Neural cell (in vitro differentiated cells): ENCODE results near the gene RASL11A. TPM values are rescaled to one million over a fixed set of nuclear protein-coding genes. Genes with fewer than 3 reads are reported as not detected.
"Not testable (repeated sequence)": the region's sequence is repeated elsewhere in the genome, so short reads cannot be mapped to it uniquely, and the experiment has no call there.

Experiments
- H2AFZ ChIP-seq: fragments of 200-600, 300-800 bp; sonication (generic), shearing (Covaris generic); 2 replicates; pipeline ENCODE4 v1.6.0; 2014; ENCODE audit warnings: low read depth, mild to moderate bottlenecking, antibody characterized with exemption, low read length, moderate library complexity
- H3F3A ChIP-seq: fragments of 200-600 bp; shearing (Covaris generic); 2 replicates; pipeline ENCODE4 v1.6.1; 2016; ENCODE audit warnings: mild to moderate bottlenecking, moderate library complexity, mixed read lengths, antibody characterized with exemption, low read length; ENCODE audit not compliant: insufficient read depth, poor library complexity, severe bottlenecking
- H3K27ac ChIP-seq: fragments of 200-600, 300-800 bp; sonication (generic), shearing (Covaris generic); 2 replicates; pipeline ENCODE4 v1.5.1; 2014; ENCODE audit warnings: mild to moderate bottlenecking, low read length, moderate library complexity
- H3K27me3 ChIP-seq: fragments of 300-800, 200-600 bp; sonication (generic), shearing (Covaris generic); 2 replicates; pipeline ENCODE4 v1.6.0; 2014; ENCODE audit warnings: mild to moderate bottlenecking, low read depth, low read length, moderate library complexity; ENCODE audit not compliant: insufficient read depth
- H3K36me3 ChIP-seq: fragments of 300-800, 200-600 bp; sonication (generic), shearing (Covaris generic); 2 replicates; pipeline ENCODE4 v1.5.1; 2014; ENCODE audit warnings: mild to moderate bottlenecking, antibody characterized with exemption, low read length, moderate library complexity; ENCODE audit not compliant: insufficient read depth
- H3K4me2 ChIP-seq: fragments of 300-800, 200-600 bp; sonication (generic), shearing (Covaris generic); 2 replicates; pipeline ENCODE4 v1.6.0; 2014; ENCODE audit warnings: mild to moderate bottlenecking, low read length
- H3K4me3 ChIP-seq: fragments of 300-800, 200-600 bp; sonication (generic), shearing (Covaris generic); 2 replicates; pipeline ENCODE4 v1.5.1; 2014; ENCODE audit warnings: mild to moderate bottlenecking, low read length, moderate library complexity
- H3K79me2 ChIP-seq: fragments of 200-600 bp; shearing (Covaris generic); replicated peaks from 2 replicates; pipeline ENCODE4 v1.6.0; 2014; ENCODE audit warnings: mild to moderate bottlenecking, low read length, moderate library complexity; ENCODE audit not compliant: insufficient read depth
- H3K9ac ChIP-seq: fragments of 300-800, 200-600 bp; sonication (generic), shearing (Covaris generic); 2 replicates; pipeline ENCODE4 v1.6.1; 2016; ENCODE audit warnings: mild to moderate bottlenecking, low read length, mixed read lengths
- H3K9me2 ChIP-seq: fragments of 200-600 bp; shearing (Covaris generic); 2 replicates; pipeline ENCODE4 v1.6.1; 2016; ENCODE audit warnings: mild to moderate bottlenecking, low read length, mixed read lengths; ENCODE audit not compliant: insufficient read depth
- H3K9me3 ChIP-seq: fragments of 200-600, 300-800 bp; sonication (generic), shearing (Covaris generic); 2 replicates; pipeline ENCODE4 v1.6.1; 2016; ENCODE audit warnings: mild to moderate bottlenecking, mixed run types, low read length, moderate library complexity, mixed read lengths
- H4K20me1 ChIP-seq: fragments of 200-600 bp; shearing (Covaris generic); 2 replicates; pipeline ENCODE4 v1.6.1; 2016; ENCODE audit warnings: mild to moderate bottlenecking, mixed run types; ENCODE audit not compliant: insufficient read depth
- EP300 ChIP-seq: fragments of 450-650 bp; conservative IDR thresholded peaks from 2 replicates; pipeline ENCODE4 v1.6.1; 2014; ENCODE audit warnings: antibody characterized with exemption, mild to moderate bottlenecking, moderate library complexity; ENCODE audit not compliant: poor library complexity, severe bottlenecking
- EZH2 ChIP-seq: fragments of 200-600, 300-800 bp; shearing (Covaris generic), sonication (generic); IDR thresholded peaks from 2 replicates; pipeline ENCODE4 v1.6.1; 2014; ENCODE audit warnings: antibody characterized with exemption, low read length, borderline replicate concordance, mild to moderate bottlenecking; ENCODE audit not compliant: insufficient read depth, poor library complexity, severe bottlenecking
- MXI1 ChIP-seq: fragments of 450-650 bp; conservative IDR thresholded peaks from 2 replicates; pipeline ENCODE4 v1.6.1; 2014; ENCODE audit warnings: antibody characterized with exemption, mild to moderate bottlenecking; ENCODE audit not compliant: poor library complexity, severe bottlenecking
- POLR2AphosphoS5 ChIP-seq: IDR thresholded peaks from 2 replicates; pipeline ENCODE4 v1.6.1; 2012
- RAD21 ChIP-seq: fragments of 450-650 bp; conservative IDR thresholded peaks from 2 replicates; pipeline ENCODE4 v1.6.1; 2014; ENCODE audit warnings: antibody characterized with exemption, mild to moderate bottlenecking, moderate library complexity
- SMC3 ChIP-seq: fragments of 450-650 bp; conservative IDR thresholded peaks from 2 replicates; pipeline ENCODE4 v1.6.1; 2014; ENCODE audit warnings: antibody characterized with exemption, mild to moderate bottlenecking, moderate library complexity; ENCODE audit not compliant: poor library complexity
- TAF1 ChIP-seq: IDR thresholded peaks from 2 replicates; pipeline ENCODE4 v1.6.1; 2012; ENCODE audit warnings: low read depth
- polyA plus RNA-seq: library from polyadenylated mRNA; depleted of rRNA; stranded (reverse); fragments of >200 nt; gene quantifications from 2 replicates; pipeline ENCODE4 v1.2.3, GENCODE V29; 2014
- TF ChIP-seq, protein P1 (sequence below): IDR thresholded peaks from 2 replicates; pipeline ENCODE4 v1.6.1; 2012; ENCODE audit warnings: borderline replicate concordance
- TF ChIP-seq, protein P2 (sequence below): fragments of 450-650 bp; IDR thresholded peaks from 2 replicates; pipeline ENCODE4 v1.5.1; 2014; ENCODE audit warnings: antibody characterized with exemption, mild to moderate bottlenecking, moderate library complexity; ENCODE audit not compliant: poor library complexity, severe bottlenecking

RASL11A gene
- polyA plus RNA-seq, 1 donor from 2014 or later: 1.7 TPM

DNA sequence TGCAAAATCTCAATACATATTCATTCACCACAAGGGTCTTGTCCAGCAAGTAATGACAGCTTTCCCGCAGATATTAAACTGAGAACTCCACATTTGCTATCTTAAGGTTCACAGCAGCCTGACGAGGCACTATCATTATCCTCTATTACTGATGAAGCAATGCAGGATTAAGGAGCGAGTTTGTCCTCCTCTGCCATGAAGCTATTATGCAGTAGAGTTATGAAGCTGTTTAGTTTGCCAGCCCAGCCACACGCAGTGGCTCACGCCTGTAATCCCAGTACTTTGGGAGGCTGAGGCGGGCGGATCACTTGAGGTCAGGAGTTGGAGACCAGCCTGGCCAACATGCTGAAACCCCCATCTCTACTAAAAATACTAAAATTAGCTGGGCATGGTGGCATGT is 29.8 kb downstream of the RASL11A start:
- H3K36me3 ChIP-seq, H3K27ac ChIP-seq, H2AFZ ChIP-seq, H3K4me2 ChIP-seq, H3F3A ChIP-seq, H3K9me3 ChIP-seq, H3K27me3 ChIP-seq, H3K79me2 ChIP-seq, H3K9me2 ChIP-seq, H3K9ac ChIP-seq, H4K20me1 ChIP-seq, H3K4me3 ChIP-seq: not testable (repeated sequence)
- TF ChIP-seq POLR2AphosphoS5: peak; percentile 48

- Histone ChIP-seq H3K36me3 (no peaks in the 10 kb centered on the region), H3K27me3 (no peaks in the 10 kb centered on the region), H3K4me2 (no peak overlapping the region), H2AFZ (no peak overlapping the region), H3K27ac (no peak overlapping the region), H3K9me3 (no peaks in the 10 kb centered on the region), H3K9ac (no peak overlapping the region), H3K79me2 (no peaks in the 10 kb centered on the region), H3K4me3 (no peak overlapping the region), H3F3A (no peaks in the 10 kb centered on the region), H3K9me2 (no peaks in the 10 kb centered on the region), H4K20me1 (no peaks in the 10 kb centered on the region)
- no peak for TF ChIP-seq POLR2AphosphoS5
- TF ChIP-seq EP300: no peak
- no peak for TF ChIP-seq SMC3
- no peak for TF ChIP-seq EZH2
- TF ChIP-seq TAF1: no peak
- no peak for TF ChIP-seq RAD21
- TF ChIP-seq, protein P1, sequence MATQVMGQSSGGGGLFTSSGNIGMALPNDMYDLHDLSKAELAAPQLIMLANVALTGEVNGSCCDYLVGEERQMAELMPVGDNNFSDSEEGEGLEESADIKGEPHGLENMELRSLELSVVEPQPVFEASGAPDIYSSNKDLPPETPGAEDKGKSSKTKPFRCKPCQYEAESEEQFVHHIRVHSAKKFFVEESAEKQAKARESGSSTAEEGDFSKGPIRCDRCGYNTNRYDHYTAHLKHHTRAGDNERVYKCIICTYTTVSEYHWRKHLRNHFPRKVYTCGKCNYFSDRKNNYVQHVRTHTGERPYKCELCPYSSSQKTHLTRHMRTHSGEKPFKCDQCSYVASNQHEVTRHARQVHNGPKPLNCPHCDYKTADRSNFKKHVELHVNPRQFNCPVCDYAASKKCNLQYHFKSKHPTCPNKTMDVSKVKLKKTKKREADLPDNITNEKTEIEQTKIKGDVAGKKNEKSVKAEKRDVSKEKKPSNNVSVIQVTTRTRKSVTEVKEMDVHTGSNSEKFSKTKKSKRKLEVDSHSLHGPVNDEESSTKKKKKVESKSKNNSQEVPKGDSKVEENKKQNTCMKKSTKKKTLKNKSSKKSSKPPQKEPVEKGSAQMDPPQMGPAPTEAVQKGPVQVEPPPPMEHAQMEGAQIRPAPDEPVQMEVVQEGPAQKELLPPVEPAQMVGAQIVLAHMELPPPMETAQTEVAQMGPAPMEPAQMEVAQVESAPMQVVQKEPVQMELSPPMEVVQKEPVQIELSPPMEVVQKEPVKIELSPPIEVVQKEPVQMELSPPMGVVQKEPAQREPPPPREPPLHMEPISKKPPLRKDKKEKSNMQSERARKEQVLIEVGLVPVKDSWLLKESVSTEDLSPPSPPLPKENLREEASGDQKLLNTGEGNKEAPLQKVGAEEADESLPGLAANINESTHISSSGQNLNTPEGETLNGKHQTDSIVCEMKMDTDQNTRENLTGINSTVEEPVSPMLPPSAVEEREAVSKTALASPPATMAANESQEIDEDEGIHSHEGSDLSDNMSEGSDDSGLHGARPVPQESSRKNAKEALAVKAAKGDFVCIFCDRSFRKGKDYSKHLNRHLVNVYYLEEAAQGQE: no peak
- TF ChIP-seq, protein P2, sequence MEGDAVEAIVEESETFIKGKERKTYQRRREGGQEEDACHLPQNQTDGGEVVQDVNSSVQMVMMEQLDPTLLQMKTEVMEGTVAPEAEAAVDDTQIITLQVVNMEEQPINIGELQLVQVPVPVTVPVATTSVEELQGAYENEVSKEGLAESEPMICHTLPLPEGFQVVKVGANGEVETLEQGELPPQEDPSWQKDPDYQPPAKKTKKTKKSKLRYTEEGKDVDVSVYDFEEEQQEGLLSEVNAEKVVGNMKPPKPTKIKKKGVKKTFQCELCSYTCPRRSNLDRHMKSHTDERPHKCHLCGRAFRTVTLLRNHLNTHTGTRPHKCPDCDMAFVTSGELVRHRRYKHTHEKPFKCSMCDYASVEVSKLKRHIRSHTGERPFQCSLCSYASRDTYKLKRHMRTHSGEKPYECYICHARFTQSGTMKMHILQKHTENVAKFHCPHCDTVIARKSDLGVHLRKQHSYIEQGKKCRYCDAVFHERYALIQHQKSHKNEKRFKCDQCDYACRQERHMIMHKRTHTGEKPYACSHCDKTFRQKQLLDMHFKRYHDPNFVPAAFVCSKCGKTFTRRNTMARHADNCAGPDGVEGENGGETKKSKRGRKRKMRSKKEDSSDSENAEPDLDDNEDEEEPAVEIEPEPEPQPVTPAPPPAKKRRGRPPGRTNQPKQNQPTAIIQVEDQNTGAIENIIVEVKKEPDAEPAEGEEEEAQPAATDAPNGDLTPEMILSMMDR: no peak
- no peak for TF ChIP-seq MXI1
Measured at GRCh38 chr13:27300941-27301586, 30.4 kb downstream of the RASL11A start.
